Anterior cingulate cortex (tissue), 58 donors: ENCODE data around the gene DYNLRB1.
A peak's percentile ranks its signal among the peaks of the same experiment; 100 is the strongest.
"Not testable (repeated sequence)": the region's sequence is repeated elsewhere in the genome, so short reads cannot be mapped to it uniquely, and the experiment has no call there.

Experiments used
- DNase-seq, 58 donors: peaks; one replicate each; lab custom pipeline; 2025; lab: John Stamatoyannopoulos, UW

DYNLRB1 gene

DNA sequence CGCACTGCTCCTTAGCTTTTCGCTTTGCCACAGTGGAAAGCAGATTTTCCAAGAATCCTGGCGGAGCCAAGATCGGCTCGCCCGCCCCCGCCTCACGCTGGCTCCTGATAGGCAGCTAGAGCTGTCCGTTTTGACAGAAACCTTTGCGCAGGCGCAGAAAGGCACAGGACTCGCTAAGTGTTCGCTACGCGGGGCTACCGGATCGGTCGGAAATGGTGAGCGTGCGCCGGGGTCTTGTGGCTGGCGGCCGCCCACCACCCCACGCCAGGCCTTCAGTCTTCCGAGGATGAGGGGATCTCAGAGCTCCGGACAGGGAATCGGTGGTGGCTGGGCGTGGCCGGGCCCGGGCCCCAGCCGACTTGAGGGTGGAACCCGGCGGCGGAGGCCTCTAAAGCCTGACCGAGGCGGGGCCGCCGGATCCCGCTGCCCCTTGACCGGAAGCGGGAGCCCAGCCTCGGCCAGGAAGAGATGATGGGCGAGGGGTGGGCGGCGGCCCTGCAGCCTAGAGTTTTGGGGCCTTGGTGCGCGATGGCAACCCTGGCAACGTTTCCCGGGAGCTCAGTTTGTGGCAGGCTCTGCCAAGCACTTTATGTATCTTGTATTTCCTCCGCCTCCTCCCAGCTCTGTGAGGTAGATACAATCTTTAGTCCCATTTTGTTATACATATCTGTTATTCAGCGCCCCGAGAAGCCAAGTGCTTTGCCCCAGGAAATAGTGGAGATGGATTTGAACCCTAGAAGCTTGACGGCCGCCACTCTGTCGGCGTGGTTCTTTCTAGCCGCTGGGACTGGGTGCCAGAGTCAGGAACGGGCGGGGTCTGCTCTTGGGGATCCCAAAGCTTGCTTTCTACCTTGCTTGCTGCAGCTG lies at the start of gene DYNLRB1:
Gene DYNLRB1, plus strand, starts transcription at position 176 of the 867 bp plus-strand sequence. Its CDS starts 37 bp downstream, at position 213.
- peak; percentile 79 to 99 (median 94) for DNase-seq

DNA sequence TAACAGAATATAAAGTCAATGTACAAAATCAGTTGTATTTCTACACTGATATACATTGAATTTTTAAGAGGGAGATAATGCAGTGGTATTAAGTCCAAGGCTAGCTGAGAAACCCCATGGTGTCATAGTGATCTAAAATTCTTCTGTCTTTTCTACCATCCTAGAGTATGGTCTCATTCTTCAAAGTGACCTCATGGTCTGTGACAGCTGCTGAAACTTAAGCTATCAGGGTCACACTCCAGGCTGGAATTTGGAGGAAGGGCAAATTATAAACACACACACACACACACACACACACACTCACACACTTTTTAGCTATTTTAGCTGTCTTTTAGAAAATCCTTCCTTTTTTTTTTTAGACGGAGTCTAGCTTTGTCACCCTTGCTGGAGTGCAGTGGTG lies 47.3 kb upstream of the DYNLRB1 start:
- DNase-seq = no peak

DNA sequence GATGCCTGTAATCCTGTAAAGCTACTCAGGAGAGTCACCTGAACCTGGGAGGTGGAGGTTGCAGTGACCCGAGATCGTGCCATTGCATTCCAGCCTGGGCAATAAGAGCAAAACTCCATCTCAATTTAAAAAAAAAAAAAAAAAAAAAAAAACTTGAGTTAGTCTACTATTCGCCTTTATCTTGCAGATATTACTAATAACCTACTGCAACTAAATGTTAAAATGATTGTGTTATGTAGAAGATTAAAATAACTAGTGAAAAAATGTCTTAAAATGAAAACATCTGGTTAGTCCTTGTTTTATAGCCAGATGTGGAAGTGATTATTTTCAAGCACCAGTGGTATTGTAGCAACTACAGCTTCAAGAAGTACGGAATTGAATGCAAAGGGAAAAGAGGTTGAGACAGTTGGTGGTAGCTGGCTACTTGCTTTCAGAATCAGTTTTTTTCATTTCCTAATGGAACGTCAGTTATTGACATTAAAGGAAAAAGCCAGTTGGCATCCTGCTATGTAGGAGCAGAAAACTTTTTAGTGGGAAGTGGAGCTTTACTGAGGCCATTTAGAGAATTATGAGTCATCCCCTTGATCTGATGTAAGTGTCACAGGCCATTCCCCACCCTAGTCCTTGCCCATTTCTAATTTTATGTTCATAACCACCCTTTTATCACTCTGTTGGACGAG lies 43.8 kb upstream of the DYNLRB1 start:
- DNase-seq = no peak

DNA sequence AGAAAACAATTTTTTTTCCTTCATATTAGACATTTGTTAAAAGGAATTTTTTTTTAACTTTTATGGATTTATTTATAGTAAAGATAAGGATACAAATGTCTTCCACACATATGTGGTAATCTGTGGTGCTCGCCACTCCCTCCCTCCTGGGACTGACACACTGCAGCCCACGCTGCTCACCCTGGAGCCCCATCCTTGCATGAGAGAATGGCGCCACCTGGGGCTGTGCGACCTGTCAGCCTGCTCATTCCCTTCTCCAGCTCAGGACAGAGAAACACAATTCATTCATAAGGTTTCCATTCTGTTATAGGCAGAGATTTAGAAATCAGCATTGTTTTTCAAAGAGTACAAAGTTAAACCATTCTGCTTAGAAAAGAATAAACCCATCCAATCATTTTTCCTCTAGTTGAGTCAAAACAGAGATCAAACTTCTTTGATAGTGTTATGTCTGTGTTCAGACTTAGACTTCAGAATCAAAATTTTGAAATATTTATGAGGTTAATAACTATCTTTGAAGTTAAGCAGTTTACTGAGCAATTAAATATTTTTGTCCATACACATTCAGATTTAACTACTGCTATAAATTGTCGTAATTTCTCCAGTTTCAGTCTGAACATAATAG lies 42.8 kb upstream of the DYNLRB1 start:
- DNase-seq = peak in 27 of 58 donors; percentile 1 to 61 (median 19)

DNA sequence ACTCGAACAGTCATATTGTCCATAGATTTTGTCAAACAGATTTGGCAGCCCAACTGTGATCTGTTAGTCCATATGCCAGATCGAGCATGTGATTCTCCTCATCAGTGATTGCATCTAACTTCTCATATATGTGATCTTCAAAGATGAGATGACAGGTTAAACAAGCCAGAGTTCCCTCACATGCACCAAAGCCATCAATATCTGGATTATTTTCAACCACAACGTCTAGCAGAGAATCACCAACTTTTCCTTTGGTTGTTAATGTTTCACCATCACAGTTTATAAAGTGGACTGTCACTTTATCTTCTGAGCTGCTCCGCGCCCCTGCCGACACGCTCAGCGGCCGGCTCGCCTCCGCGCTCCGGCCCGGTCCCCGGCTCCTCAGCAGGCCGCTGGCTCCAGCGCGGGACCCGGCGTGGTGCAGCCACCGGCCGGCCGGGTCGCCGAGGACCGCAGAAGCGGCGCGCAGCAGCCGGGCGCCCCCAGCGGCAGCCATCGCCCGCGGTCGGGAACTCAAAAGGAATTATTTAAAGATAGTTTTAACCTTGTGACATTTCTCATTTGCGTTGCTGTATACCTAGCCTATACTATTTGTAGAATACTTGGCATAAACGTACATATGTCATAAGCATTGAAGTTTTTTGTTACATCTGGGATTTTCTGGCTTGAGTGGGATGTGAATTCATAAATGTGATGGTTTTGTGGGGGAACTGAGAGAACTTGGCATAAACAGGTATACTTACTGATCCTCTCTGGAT lies 40.1 kb upstream of the DYNLRB1 start:
- peak in 36 of 58 donors; percentile 1 to 53 (median 21) for DNase-seq

DNA sequence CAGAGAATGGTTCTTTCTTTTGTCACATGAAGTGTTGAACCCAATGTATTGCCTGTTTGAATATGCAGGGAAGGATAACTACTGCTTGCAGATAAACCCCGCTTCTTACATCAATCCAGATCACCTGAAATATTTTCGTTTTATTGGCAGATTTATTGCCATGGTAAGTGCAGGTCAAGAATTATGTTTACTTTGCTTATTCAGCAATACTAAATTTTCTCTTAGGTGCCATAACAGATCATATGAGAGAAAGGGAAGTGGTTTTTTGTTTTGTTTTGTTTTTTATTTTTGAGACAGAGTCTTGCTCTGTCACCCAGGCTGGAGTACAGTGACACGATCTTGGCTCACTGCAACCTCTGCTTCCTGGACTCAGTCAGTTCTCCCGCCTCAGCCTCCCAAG lies 36.6 kb upstream of the DYNLRB1 start:
- no peak for DNase-seq

DNA sequence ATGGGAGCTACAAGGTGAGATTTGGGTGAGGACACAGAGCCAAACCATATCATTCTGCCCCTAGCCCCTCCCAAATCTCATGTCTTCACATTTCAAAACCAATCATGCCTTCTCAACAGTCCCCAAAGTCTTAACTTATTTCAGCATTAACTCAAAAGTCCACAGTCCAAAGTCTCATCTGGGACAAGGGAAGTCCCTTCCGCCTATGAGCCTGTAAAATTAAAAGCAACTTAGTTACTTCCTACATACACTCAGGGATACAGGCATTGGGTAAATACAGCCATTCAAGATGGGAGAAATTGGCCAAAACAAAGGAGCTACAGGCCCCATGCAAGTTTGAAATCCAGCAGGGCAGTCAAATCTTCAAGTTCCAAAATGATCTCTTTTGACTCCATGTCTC lies 34.1 kb upstream of the DYNLRB1 start:
- DNase-seq = not testable (repeated sequence)

DNA sequence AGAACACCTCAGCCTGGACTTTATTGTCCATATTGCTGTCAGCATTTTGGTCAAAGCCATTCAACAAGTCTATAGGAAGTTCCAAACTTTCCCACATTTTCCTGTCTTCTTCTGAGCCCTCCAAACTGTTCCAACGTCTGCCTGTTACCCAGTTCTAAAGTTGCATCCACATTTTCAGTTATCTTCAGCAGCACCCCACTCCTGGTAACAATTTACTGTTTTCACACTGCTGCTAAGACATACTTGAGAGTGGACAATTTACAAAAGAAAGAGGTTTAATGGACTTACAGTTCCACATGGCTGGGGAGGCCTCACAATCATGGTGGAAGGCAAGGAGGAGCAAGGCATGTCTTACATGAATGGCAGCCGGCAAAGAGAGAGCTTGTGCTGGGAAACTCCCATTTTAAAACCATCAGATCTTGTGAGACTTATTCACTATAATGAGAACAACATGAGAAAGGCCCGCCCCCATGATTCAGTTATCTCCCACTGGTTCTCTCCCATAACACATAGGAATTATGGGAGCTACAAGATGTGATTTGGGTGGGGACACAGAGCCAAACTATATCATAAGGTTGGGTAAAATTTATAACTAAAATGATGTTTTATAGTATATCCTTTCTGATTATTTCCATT lies 32.5 kb upstream of the DYNLRB1 start:
- not testable (repeated sequence) for DNase-seq

DNA sequence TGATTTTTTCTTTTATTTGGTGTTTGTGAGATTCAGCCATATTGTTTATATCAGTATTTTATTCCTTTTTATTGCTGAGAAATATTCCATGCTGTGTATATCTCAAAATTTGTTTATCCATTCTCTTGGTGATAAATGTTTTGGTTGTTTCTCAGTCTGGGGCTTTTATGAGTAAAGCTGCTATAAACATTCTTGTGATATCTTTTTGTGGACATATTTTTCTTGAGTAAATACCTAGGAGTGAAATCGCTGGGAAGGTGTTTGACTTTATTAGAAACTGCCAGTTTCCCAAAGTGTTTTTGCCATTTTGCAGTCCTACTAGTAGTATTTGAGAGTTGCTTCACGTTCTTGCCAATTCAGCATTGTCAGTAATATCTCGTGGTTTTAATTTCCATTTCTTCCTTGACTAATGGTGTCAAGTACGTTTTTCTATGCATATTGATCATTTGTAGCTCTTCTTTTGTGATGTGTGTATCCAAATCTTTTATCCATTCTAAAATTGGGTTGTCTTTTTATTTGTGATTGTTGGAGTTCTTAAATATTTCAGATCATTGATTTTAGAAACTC lies 31.1 kb upstream of the DYNLRB1 start:
- DNase-seq = no peak

DNA sequence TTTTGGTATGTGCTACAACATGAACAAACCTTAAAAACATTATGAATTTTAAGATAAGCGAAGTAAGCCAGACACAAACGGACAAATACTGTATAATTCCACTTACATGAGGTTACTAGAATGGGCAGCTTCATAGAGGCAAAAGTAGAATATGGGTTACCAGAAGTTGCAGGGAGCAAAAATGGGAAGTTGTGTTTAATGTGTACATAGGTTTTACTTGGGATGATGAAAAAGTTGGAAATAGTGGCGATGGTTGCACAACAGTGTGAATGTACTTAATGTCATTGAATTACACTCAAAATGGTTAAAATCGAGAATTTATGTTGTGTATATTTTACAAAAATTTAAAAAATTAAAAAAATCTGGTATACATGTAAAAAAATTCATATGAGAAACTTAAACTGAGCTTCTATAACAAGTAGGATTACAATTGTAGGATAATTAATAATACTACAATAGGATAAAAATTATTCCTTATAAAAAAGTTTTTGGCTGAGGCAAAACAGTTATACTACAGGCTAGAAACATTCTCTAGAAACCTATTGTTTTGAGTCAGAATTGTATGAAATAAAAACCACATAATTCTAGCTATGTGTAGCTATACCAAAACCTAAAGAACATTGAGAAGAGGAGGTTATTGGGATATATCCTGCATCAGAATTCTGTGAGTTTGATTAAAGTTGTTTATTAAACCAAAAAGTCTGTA lies 24.8 kb upstream of the DYNLRB1 start:
- DNase-seq = no peak

DNA sequence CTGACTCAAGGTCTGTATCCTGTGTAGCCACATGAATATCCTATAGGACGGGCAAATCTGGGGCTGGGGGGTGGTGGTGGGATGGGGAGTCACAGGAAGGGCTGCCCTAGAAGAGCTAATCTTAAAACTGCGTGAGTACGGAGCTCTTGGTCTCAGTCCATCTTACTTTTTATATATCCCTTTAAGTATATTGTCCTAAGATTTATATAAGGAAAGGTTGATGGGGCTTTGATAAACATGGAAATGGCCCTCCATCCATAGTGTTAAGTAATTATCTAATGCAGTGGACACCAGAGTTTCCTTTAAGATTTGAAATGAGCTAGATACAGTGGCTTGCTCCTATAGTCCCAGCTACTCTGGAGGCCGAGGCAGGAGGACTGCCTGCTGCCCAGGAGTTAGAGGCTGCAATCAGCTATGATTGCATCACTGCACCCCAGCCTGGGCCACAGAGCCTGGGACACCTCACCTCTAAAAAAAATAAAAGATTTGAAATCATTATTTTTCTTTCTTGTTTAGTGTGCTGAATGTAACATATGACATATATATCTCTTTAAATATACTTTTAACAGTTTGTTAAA lies 24.2 kb upstream of the DYNLRB1 start:
- no peak for DNase-seq

DNA sequence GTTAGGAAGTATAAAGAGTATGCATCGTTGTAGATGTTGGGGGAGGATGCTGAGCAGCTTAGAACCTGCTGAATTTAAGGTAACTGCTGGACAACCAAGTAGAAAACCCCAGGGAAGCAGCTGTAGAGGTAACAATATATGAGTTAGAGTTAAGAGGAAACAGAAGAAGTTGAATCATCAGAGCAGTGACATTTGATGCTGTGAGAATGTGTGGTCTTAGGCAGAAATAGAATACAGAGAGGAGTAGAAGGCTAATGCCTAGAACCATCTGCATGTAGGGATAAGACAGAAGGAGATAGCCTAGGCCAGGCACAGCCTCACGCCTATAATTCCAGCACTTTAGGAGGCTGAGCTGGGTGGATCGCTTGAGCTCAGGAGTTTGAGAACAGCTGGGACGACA lies 22.6 kb upstream of the DYNLRB1 start:
- DNase-seq = no peak

DNA sequence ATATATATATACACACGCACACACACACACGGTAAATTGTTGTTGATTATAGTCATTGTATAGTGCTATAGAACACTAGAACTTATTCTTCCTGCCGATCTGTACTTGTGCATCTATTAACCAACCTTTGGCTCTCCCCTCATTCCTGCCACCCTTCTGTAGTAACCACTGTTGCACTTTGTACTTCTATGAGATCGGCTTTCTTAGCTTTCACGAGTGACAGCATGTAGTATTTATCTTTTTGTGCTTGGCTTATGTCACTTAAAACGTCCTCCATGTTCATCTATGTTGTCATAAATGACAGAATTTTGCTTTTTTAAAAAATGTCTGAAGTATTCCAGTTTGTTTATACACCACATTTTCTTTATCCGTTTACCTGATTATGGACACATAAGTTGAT lies 20.9 kb upstream of the DYNLRB1 start:
- no peak for DNase-seq

DNA sequence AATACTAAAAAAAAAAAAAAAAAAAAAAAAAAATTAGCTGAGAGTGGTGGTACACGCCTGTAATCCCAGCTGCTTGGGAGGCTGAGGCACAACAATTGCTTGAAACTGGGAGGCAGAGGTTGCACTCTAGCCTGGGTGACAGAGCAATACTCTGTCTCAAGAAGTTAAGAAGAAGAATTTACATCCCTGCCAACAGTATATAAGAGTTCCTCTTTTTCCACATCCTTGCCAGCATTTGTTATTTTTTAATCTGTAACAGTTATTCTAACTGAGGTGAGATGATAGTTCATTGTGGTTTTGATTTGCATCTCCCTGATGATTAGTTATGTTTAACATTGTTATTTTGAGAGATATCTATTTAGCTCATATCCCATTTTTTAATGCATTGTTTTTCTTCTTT lies 20.3 kb upstream of the DYNLRB1 start:
- no peak for DNase-seq

DNA sequence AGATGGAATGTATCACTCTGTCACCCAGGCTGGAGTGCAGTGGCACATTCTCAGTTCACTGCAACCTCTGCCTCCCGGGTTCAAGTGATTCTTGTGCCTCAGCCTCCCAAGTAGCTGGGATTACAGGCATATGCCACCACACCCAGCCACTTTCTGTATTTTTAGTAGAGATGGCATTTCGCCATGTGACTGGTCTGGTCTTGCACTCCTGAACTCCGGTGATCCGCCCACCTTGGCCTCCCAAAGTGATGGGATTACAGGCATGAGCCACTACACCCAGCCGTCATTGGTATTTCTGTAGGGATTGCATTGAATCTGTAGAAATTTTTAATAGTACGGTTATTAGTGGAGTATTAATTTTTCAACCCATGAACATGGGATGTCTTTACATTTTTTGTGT lies 18.6 kb upstream of the DYNLRB1 start:
- not testable (repeated sequence) for DNase-seq

DNA sequence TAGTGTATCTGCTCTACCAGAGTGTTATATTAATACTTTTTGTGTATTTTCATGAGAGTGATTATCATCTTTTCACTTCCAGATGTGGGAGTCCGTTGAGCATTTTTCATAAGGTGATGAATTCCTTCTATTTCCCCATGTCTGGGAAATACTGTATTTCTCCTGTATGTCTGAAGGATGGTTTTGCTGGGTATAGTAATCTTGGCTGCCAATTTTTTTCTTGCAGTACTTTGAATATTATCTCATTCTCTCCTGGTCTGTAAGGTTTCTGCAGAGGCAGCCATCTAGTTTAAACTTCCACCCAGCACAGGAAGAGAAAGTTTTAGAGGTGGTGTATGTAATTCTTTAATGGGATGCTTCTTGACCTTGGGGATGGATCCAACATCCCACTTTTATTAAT lies 15.4 kb upstream of the DYNLRB1 start:
- no peak for DNase-seq

DNA sequence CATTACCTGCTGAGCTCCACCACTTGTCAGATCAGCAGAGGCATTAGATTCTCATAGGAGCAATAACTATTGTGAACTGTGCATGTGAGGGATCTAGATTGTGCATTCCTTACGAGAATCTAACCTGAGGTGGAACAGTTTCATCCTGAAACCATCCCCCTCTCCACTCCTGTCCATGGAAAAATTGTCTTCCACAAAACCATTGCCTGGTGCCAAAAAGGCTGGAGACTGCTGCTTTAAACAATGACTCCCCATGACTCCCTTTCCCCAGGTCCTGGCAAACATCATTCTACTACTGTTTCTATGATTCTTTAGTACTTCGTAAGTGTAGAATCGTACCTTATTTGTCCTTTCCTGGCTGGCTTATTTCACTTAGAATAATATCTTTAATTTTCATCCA lies 9.7 kb upstream of the DYNLRB1 start:
- no peak for DNase-seq

DNA sequence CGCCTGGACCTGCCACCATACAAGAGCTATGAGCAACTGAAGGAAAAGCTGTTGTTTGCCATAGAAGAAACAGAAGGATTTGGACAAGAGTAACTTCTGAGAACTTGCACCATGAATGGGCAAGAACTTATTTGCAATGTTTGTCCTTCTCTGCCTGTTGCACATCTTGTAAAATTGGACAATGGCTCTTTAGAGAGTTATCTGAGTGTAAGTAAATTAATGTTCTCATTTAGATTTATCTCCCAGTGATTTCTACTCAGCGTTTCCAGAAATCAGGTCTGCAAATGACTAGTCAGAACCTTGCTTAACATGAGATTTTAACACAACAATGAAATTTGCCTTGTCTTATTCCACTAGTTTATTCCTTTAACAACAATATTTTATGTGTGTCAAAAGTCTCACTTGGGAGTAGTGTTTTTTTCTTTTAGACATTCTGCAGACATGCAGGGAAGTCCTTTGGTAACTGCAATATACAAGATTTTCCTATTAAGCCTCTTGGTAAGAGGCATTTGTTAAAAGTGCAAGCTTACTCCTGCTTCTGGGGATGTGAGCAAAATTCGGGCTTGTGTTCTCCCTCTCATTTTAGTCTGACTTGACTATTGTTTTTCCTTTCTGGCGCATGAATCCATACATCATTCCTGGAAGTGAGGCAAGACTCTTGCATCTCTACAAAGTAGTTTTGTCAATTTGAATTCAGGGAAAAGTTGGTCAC lies 8.4 kb upstream of the DYNLRB1 start:
- DNase-seq = no peak
